ENCODE results near the gene BDKRB1. TPM values are rescaled to one million over a fixed set of nuclear protein-coding genes. Genes with fewer than 3 reads are reported as not detected.

The BDKRB1 gene
- total and polyA plus RNA-seq, 10 of the 15 experiments (the other 5 are each of a cell fraction or from before 2014, with no cell fraction given), result 0.21 TPM; not detected in 9

DNA sequence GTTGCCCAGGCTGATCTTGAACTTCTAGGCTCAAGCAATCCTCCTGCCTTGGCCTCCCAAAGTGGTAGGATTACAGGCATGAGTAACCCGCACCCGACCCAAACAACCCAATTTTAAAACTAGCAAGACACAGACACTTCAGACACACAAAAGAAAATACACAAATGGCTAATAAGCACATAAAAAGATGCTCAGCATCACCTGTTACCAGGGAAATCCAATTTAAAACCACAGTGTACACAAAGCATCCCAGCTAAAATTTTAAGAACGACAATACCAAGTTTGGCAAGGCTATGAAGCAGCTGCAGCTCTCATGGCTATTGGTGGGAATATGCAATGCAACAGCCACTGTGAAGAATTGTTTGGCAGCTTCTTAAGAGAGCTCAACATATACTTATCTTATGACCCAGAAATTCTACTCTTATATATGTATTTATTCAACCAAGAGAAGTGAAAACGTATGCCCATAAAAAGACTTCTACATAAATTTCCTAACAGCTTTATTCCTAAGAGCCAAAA lies 42.0 kb downstream of the BDKRB1 start:
- Histone ChIP-seq H3K4me1 (ENCODE audit: control insufficient read depth, insufficient read depth, low read length) (no peaks in the 10 kb centered on the region), H3K9ac (ENCODE audit: control insufficient read depth, insufficient read depth, low read length) (no peak overlapping the region), H3K27ac (ENCODE audit: control insufficient read depth, insufficient read depth) (no peak overlapping the region), H3K36me3 (ENCODE audit: control insufficient read depth in 2 of 2, insufficient read depth in 2 of 2, low read length in 1 of 2) (peaks cover 0 to 4% of the 10 kb centered on the region in 2 experiments; a peak in 2 of 4 replicates), H2AFZ (ENCODE audit: control insufficient read depth, low read depth, low read length) (no peak overlapping the region), H3K4me3 (no peak overlapping the region), H3K79me2 (ENCODE audit: control insufficient read depth, insufficient read depth, low read length) (no peaks in the 10 kb centered on the region), H3K4me2 (ENCODE audit: control insufficient read depth, insufficient read depth) (no peak overlapping the region), H3K9me3 (replicated peaks; ENCODE audit: control insufficient read depth, insufficient read depth, low read length) (no peaks in the 10 kb centered on the region), H4K20me1 (ENCODE audit: control insufficient read depth, insufficient read depth) (no peaks in the 10 kb centered on the region), H3K27me3 (replicated peaks in 1 of 2; ENCODE audit: control insufficient read depth in 2 of 2, insufficient read depth in 2 of 2, low read length in 1 of 2) (no peaks in the 10 kb centered on the region)
- intact Hi-C loops (cut with micrococcal nuclease; ENCODE audit: unreplicated experiment), result loop anchor here (1.0 kb wide), 1 partner anchor 126 kb away; no protein-coding TSS in a partner anchor
- WGBS (ENCODE audit: insufficient coverage, insufficient replicate concordance, low lambda C conversion rate, missing lambda C conversion rate), result 94% methylated on average over 4 of the region's 4 CpGs
- BruUV-seq (replicated peaks), result no TSS peak
- no peak for ATAC-seq
- ChIA-PET POLR2A (no interaction called here), SMC1A (ENCODE audit: uncharacterized antibody, unreplicated experiment) (interaction anchor here (1.0 kb wide), 2 partner anchors 126 to 214 kb away, joined by 3 read pairs; no protein-coding TSS in a partner anchor), CTCF (interaction anchor here (1.2 to 7.2 kb wide), 7 partner anchors 9 to 197 kb away, joined by 3 to 51 read pairs (median 6); no protein-coding TSS in a partner anchor), RAD21 (ENCODE audit: unreplicated experiment) (interaction anchor here (0.6 to 2.0 kb wide), 4 partner anchors 10 to 505 kb away, joined by 3 to 6 read pairs (median 4); no protein-coding TSS in a partner anchor)
- in situ Hi-C loops (cut with MboI), result loop anchor here (5.0 kb wide), 1 partner anchor 119 kb away; no protein-coding TSS in a partner anchor
- FAIRE-seq, result no peak
- peak; percentile 61 for TF ChIP-seq RFX5 (IDR thresholded peaks at IDR 0.05; ENCODE audit: low read depth, low read length)
- TF ChIP-seq SUPT20H (IDR thresholded peaks at IDR 0.05; ENCODE audit: borderline replicate concordance, control insufficient read depth, low read depth, low read length), result no peak
- no peak for DNase-seq (ENCODE audit: low read depth, low spot score)

- no peak overlapping the region for H3K4me3 ChIP-seq
- H3K79me2 ChIP-seq (ENCODE audit: control insufficient read depth, insufficient read depth, low read length), result no peaks in the 10 kb centered on the region
- BruUV-seq (replicated peaks), result no TSS peak
- 95% methylated on average over 3 of the region's 3 CpGs for WGBS (ENCODE audit: insufficient coverage, insufficient replicate concordance, low lambda C conversion rate, missing lambda C conversion rate)
- intact Hi-C loops (cut with micrococcal nuclease; ENCODE audit: unreplicated experiment) (no loop called here), in situ Hi-C loops (cut with MboI) (loop anchor here (5.0 kb wide), 1 partner anchor 118 kb away; no protein-coding TSS in a partner anchor)
- H3K4me2 ChIP-seq (ENCODE audit: control insufficient read depth, insufficient read depth), result no peak overlapping the region
- no peaks in the 10 kb centered on the region for H3K9me3 ChIP-seq (replicated peaks; ENCODE audit: control insufficient read depth, insufficient read depth, low read length)
- no peaks in the 10 kb centered on the region for H3K27me3 ChIP-seq (replicated peaks in 1 of 2; ENCODE audit: control insufficient read depth in 2 of 2, insufficient read depth in 2 of 2, low read length in 1 of 2)
- ATAC-seq (no peak), DNase-seq (ENCODE audit: low read depth, low spot score) (no peak), FAIRE-seq (no peak)
- H4K20me1 ChIP-seq (ENCODE audit: control insufficient read depth, insufficient read depth), result no peaks in the 10 kb centered on the region
- ChIA-PET RAD21 (ENCODE audit: unreplicated experiment) (no interaction called here), SMC1A (ENCODE audit: uncharacterized antibody, unreplicated experiment) (interaction anchor here (2.4 kb wide), 1 partner anchor 125 kb away, joined by 9 read pairs; no protein-coding TSS in a partner anchor), CTCF (interaction anchor here (1.9 to 7.2 kb wide), 2 partner anchors 123 to 128 kb away, joined by 8 to 51 read pairs; no protein-coding TSS in a partner anchor), POLR2A (interaction anchor here (1.6 kb wide), 1 partner anchor 15 kb away, joined by 6 read pairs; no protein-coding TSS in a partner anchor)
- H3K36me3 ChIP-seq (ENCODE audit: control insufficient read depth in 2 of 2, insufficient read depth in 2 of 2, low read length in 1 of 2), result peaks cover 0 to 4% of the 10 kb centered on the region in 2 experiments; a peak in 3 of 4 replicates
- no peak overlapping the region for H2AFZ ChIP-seq (ENCODE audit: control insufficient read depth, low read depth, low read length)
- H3K27ac ChIP-seq (ENCODE audit: control insufficient read depth, insufficient read depth), result no peak overlapping the region
- H3K4me1 ChIP-seq (ENCODE audit: control insufficient read depth, insufficient read depth, low read length), result no peaks in the 10 kb centered on the region
- H3K9ac ChIP-seq (ENCODE audit: control insufficient read depth, insufficient read depth, low read length), result no peak overlapping the region
- TF ChIP-seq SMAD5 (IDR thresholded peaks at IDR 0.05; ENCODE audit: low read depth) (no peak), MTA2 (IDR thresholded peaks at IDR 0.05; ENCODE audit: low read depth) (no peak), BCL11A (IDR thresholded peaks at IDR 0.05; ENCODE audit: low read depth, low read length) (no peak), NKRF (conservative IDR thresholded peaks at IDR 0.05) (no peak)
- TF ChIP-seq, protein P1, sequence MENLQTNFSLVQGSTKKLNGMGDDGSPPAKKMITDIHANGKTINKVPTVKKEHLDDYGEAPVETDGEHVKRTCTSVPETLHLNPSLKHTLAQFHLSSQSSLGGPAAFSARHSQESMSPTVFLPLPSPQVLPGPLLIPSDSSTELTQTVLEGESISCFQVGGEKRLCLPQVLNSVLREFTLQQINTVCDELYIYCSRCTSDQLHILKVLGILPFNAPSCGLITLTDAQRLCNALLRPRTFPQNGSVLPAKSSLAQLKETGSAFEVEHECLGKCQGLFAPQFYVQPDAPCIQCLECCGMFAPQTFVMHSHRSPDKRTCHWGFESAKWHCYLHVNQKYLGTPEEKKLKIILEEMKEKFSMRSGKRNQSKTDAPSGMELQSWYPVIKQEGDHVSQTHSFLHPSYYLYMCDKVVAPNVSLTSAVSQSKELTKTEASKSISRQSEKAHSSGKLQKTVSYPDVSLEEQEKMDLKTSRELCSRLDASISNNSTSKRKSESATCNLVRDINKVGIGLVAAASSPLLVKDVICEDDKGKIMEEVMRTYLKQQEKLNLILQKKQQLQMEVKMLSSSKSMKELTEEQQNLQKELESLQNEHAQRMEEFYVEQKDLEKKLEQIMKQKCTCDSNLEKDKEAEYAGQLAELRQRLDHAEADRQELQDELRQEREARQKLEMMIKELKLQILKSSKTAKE (IDR thresholded peaks at IDR 0.05; ENCODE audit: low read depth, poor library complexity, severe bottlenecking), result no peak
Observed at GRCh38 chr14:96299441-96299840, 43.4 kb downstream of the BDKRB1 start.
